DMS 273 (cell line): Measurements from ENCODE around the gene SENP6.
"Not testable (repeated sequence)": the region's sequence is repeated elsewhere in the genome, so short reads cannot be mapped to it uniquely, and the experiment has no call there.

Experiments used
- DNase-seq: peaks from one replicate; lab custom pipeline; 2025; ENCODE audit not compliant: unreplicated experiment; lab: John Stamatoyannopoulos, UW

SENP6 gene

GRCh38 chr6:75642311-75642710, 40.6 kb downstream of the SENP6 start:
- DNase-seq = no peak

- no peak for DNase-seq
Measured at GRCh38 chr6:75643173-75643572, 41.5 kb downstream of the SENP6 start.

- DNase-seq = no peak
Measured at GRCh38 chr6:75656479-75656878, 54.8 kb downstream of the SENP6 start.

- DNase-seq = no peak
Measured at GRCh38 chr6:75657327-75657726, 55.6 kb downstream of the SENP6 start.

GRCh38 chr6:75666592-75666991, 64.9 kb downstream of the SENP6 start:
- no peak for DNase-seq

GRCh38 chr6:75673884-75674283, 72.2 kb downstream of the SENP6 start:
- no peak for DNase-seq

- no peak for DNase-seq
Measured at GRCh38 chr6:75676377-75676776, 74.7 kb downstream of the SENP6 start.

- not testable (repeated sequence) for DNase-seq
Measured at GRCh38 chr6:75682548-75682947, 80.9 kb downstream of the SENP6 start.

- DNase-seq = not testable (repeated sequence)
Measured at GRCh38 chr6:75683005-75683404, 81.3 kb downstream of the SENP6 start.

GRCh38 chr6:75687535-75687934, 85.9 kb downstream of the SENP6 start:
- not testable (repeated sequence) for DNase-seq

GRCh38 chr6:75687937-75688336, 86.3 kb downstream of the SENP6 start:
- DNase-seq = not testable (repeated sequence)

GRCh38 chr6:75689576-75689975, 87.9 kb downstream of the SENP6 start:
- no peak for DNase-seq

GRCh38 chr6:75691012-75691411, 89.3 kb downstream of the SENP6 start:
- DNase-seq = no peak

- peak; percentile 12 for DNase-seq
Measured at GRCh38 chr6:75693534-75693933, 91.9 kb downstream of the SENP6 start.

GRCh38 chr6:75694406-75694805, 92.7 kb downstream of the SENP6 start:
- no peak for DNase-seq

- not testable (repeated sequence) for DNase-seq
Measured at GRCh38 chr6:75708334-75708733, 106.7 kb downstream of the SENP6 start.

- no peak for DNase-seq
Measured at GRCh38 chr6:75711173-75711572, 109.5 kb downstream of the SENP6 start.

- no peak for DNase-seq
Measured at GRCh38 chr6:75719133-75719532, 117.5 kb downstream of the SENP6 start.

- no peak for DNase-seq
Measured at GRCh38 chr6:75723382-75723781, 121.7 kb downstream of the SENP6 start.

GRCh38 chr6:75727206-75727605, 125.5 kb downstream of the SENP6 start:
- no peak for DNase-seq

- not testable (repeated sequence) for DNase-seq
Measured at GRCh38 chr6:75731029-75731428, 129.3 kb downstream of the SENP6 start.

GRCh38 chr6:75735491-75736186, 134.0 kb downstream of the SENP6 start:
- no peak for DNase-seq

- no peak for DNase-seq
Measured at GRCh38 chr6:75743971-75744370, 142.3 kb downstream of the SENP6 start.
